Large intestine (tissue), 3 donors: ENCODE data around the gene C3orf52. TPM values are rescaled to one million over a fixed set of nuclear protein-coding genes. Genes with fewer than 3 reads are reported as not detected.

Experiments
- DNase-seq, 2 donors: peaks; one replicate each; pipeline versions ENCODE4 v3.0.0 to v3.0.0-alpha.2; 2013
- H3K27ac ChIP-seq: one replicate; pipeline ENCODE4 v1.5.1; 2013; ENCODE audit warnings: low read length
- H3K27me3 ChIP-seq: 2 replicates; pipeline ENCODE4 v1.6.1; 2013; ENCODE audit warnings: low read length; ENCODE audit not compliant: control insufficient read depth, insufficient read depth
- H3K36me3 ChIP-seq: 2 replicates; pipeline ENCODE4 v1.6.1; 2013; ENCODE audit warnings: low read length; ENCODE audit not compliant: control insufficient read depth, insufficient read depth
- H3K4me1 ChIP-seq: one replicate; pipeline ENCODE4 v1.6.1; 2013; ENCODE audit warnings: low read length; ENCODE audit not compliant: control insufficient read depth, insufficient read depth
- H3K4me3 ChIP-seq: one replicate; pipeline ENCODE4 v1.5.1; 2013; ENCODE audit warnings: low read length
- H3K9me3 ChIP-seq: one replicate; pipeline ENCODE4 v1.6.1; 2013; ENCODE audit warnings: mild to moderate bottlenecking, low read depth, low read length, moderate library complexity; ENCODE audit not compliant: control insufficient read depth
- WGBS: methylation state at CpG from one replicate; pipeline ENCODE4 v1.1.5; 2013; ENCODE audit warnings: low lambda C conversion rate; ENCODE audit not compliant: insufficient coverage; 5-methylcytosine and 5-hydroxymethylcytosine counted together
- polyA plus RNA-seq: library from polyadenylated mRNA; unstranded; fragments of 120-200 nt; gene quantifications from one replicate; pipeline ENCODE4 v1.2.1, GENCODE V29; 2013

C3orf52 gene
- polyA plus RNA-seq, 1 donor, result 14.1 TPM

- Histone ChIP-seq H3K36me3 (no peaks in the 10 kb centered on the region), H3K27ac (no peak overlapping the region), H3K27me3 (no peaks in the 10 kb centered on the region), H3K4me1 (no peaks in the 10 kb centered on the region), H3K4me3 (no peak overlapping the region), H3K9me3 (no peaks in the 10 kb centered on the region)
- WGBS, result 88% methylated on average over 3 of the region's 10 CpGs
- no peak for DNase-seq
These were observed 41.6 kb downstream of the C3orf52 start for GRCh38 chr3:112127522-112128494.

GRCh38 chr3:112128843-112129727 is 42.9 kb downstream of the C3orf52 start:
- H3K4me1 ChIP-seq, result no peaks in the 10 kb centered on the region
- WGBS, result 0% methylated on average over 1 of the region's 7 CpGs
- H3K27me3 ChIP-seq, result no peaks in the 10 kb centered on the region
- H3K36me3 ChIP-seq, result no peaks in the 10 kb centered on the region
- H3K9me3 ChIP-seq, result no peaks in the 10 kb centered on the region
- H3K4me3 ChIP-seq, result no peak overlapping the region
- no peak overlapping the region for H3K27ac ChIP-seq
- DNase-seq, result no peak

DNA sequence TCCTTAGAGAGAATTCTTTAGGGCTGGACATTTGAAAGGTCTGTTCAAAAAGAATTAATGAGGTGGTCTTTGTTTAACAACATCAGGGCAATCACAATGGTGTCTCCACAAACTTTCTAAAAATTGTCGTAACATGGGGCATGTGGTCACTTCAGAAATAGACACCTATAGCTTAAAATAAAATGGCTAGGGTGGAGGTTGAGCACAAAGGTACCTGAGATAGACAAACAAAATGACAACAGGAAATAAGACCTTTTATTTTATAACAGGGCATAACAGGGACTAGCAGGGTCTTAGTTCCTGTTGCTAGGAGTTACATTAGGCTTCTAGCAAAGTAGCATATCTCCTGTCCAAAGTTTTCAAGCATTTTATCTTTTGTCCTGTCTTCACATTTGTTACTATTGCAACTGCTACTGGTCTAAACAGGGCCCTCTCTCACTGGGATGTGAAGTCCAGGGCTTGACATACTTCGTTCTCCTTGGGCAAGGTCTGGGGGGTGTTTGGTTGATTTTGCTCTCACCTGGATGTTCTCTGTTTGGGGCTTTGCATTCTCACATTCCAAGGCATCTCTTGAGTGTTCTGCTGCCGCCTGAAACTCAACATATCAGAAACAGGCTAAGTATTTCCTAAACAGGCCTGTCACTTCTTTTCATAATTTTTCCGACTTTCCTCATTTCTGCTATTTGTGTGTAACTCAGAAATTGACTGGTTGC is 43.9 kb downstream of the C3orf52 start:
- H3K9me3 ChIP-seq, result no peaks in the 10 kb centered on the region
- H3K27ac ChIP-seq, result no peak overlapping the region
- 92% methylated on average over 2 of the region's 4 CpGs for WGBS
- H3K4me3 ChIP-seq, result no peak overlapping the region
- H3K4me1 ChIP-seq, result no peaks in the 10 kb centered on the region
- no peaks in the 10 kb centered on the region for H3K36me3 ChIP-seq
- no peaks in the 10 kb centered on the region for H3K27me3 ChIP-seq
- no peak for DNase-seq

DNA sequence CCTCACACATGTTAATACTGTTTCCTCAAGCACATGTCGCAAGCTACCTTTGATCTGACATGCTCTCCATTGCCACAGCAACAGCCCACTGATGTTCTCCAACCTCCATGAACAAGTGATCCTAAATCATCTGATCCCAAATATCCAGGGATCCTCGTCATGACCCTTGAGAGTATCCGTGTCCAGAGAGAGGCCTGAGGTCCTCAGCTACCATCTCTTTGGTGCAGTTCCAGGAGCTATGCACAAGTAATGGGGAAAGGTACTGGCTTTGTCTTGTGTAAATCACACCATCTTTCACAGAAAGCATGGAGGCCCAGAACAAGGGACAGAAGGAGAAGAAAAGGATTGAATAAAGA is 44.4 kb downstream of the C3orf52 start:
- no peaks in the 10 kb centered on the region for H3K27me3 ChIP-seq
- H3K4me3 ChIP-seq, result no peak overlapping the region
- H3K4me1 ChIP-seq, result no peaks in the 10 kb centered on the region
- no peaks in the 10 kb centered on the region for H3K36me3 ChIP-seq
- no CpG with 5 or more reads among the region's 3 CpGs for WGBS
- no peak overlapping the region for H3K27ac ChIP-seq
- no peak for DNase-seq
- H3K9me3 ChIP-seq, result no peaks in the 10 kb centered on the region

- WGBS, result no CpG with 5 or more reads among the region's 3 CpGs
- DNase-seq, result no peak
These were observed 44.9 kb downstream of the C3orf52 start for GRCh38 chr3:112131111-112131510.

GRCh38 chr3:112132088-112132487 is 45.9 kb downstream of the C3orf52 start:
- DNase-seq, result no peak
- Histone ChIP-seq H3K36me3 (no peaks in the 10 kb centered on the region), H3K9me3 (no peaks in the 10 kb centered on the region), H3K27me3 (no peaks in the 10 kb centered on the region), H3K4me1 (no peaks in the 10 kb centered on the region), H3K4me3 (no peak overlapping the region), H3K27ac (no peak overlapping the region)
- no CpG with 5 or more reads among the region's 3 CpGs for WGBS

More at GRCh38 chr3:112131111-112131510, 44.9 kb downstream of the C3orf52 start:
- H3K27me3 ChIP-seq, result no peaks in the 10 kb centered on the region
- H3K27ac ChIP-seq, result no peak overlapping the region
- no peaks in the 10 kb centered on the region for H3K36me3 ChIP-seq
- H3K4me1 ChIP-seq, result no peaks in the 10 kb centered on the region
- H3K4me3 ChIP-seq, result no peak overlapping the region
- no peaks in the 10 kb centered on the region for H3K9me3 ChIP-seq

DNA sequence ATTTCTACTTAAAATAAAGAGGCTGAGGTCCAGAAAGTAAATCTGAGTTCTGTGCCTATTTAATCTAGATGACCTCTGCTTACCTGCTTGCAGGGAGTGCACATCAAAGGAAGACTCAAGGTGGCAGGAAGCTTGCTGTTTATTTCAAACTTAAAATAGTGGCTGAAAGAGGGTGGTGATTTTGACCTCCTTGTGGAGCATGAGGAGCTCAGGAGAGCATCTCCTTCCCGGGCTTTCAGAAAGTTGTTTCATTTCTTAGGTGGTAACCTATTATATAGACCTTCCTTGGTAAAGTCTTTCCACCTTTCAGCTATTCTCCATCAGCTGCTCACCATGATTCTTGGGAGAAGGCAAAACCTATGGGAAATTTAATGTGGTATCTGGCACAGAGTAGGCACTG is 46.4 kb downstream of the C3orf52 start:
- WGBS, result no CpG with 5 or more reads among the region's 1 CpG
- H3K9me3 ChIP-seq, result no peaks in the 10 kb centered on the region
- H3K36me3 ChIP-seq, result no peaks in the 10 kb centered on the region
- no peak overlapping the region for H3K27ac ChIP-seq
- H3K4me1 ChIP-seq, result no peaks in the 10 kb centered on the region
- H3K4me3 ChIP-seq, result no peak overlapping the region
- no peaks in the 10 kb centered on the region for H3K27me3 ChIP-seq
- no peak for DNase-seq

- no peaks in the 10 kb centered on the region for H3K9me3 ChIP-seq
- no CpG with 5 or more reads among the region's 5 CpGs for WGBS
- no peak within 1 kb of the TSS for H3K4me3 ChIP-seq
- DNase-seq, result no peak
- no peaks in the 10 kb centered on the region for H3K36me3 ChIP-seq
- no peaks in the 10 kb centered on the region for H3K4me1 ChIP-seq
- no peak within 1 kb of the TSS for H3K27ac ChIP-seq
- no peaks in the 10 kb centered on the region for H3K27me3 ChIP-seq
These were observed 46.8 kb downstream of the C3orf52 start, which contains the start of gene GCSAM for GRCh38 chr3:112132975-112133448. Gene GCSAM (minus strand): TSS chr3:112133248. CDS start chr3:112133120, 128 bp downstream.

DNA sequence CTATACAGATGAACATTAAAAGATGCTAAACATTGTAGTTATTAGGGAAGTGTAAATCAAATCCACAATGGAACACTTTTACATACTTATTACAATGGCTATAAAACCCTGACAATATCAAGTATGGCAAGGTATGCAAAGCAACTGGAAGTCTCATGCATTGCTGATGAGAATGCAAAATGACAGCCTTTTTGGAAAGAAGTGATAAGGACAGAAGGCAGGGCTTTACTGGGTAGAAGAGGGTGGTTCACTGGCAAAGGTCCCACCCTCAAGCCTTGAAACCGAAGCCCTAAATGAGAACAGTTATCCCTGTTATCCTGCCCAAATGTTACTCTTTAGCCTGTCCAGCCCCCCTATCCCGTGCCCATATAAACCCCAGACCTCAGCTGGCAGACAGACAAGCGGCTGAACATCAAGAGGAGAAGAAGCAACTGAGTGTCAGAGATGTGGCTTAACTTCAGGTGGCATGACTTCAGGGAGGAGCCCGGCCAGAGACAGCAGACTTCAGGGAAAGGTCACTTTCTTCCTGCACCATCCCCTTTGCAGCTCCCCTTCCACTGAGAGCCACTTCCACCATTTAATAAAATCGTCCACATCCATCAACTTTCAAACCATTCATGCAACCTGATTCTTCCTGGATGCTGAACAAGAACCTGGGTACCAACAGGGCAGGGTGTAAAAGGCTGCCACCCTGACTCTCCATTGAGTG is 47.6 kb downstream of the C3orf52 start:
- no peak overlapping the region for H3K4me3 ChIP-seq
- H3K4me1 ChIP-seq, result no peaks in the 10 kb centered on the region
- no CpG with 5 or more reads among the region's 5 CpGs for WGBS
- no peak overlapping the region for H3K27ac ChIP-seq
- DNase-seq, result no peak
- H3K9me3 ChIP-seq, result no peaks in the 10 kb centered on the region
- no peaks in the 10 kb centered on the region for H3K27me3 ChIP-seq
- no peaks in the 10 kb centered on the region for H3K36me3 ChIP-seq
